Gastroesophageal sphincter (tissue), 3 donors: ENCODE measurements around the gene FGF3.

Source experiments
- CTCF ChIP-seq, 4 experiments: fragments of 200-600 bp in 2 of 4; fragments of 450-650 bp in 2 of 4; sonication (generic) in 1 of 4; IDR thresholded peaks; one replicate each; pipeline ENCODE4 v1.5.1; 2017 to 2019; ENCODE audit warnings: antibody characterized with exemption in 4 of 4, mild to moderate bottlenecking in 2 of 4, moderate library complexity in 2 of 4
- POLR2A ChIP-seq, 2 donors: fragments of 450-650 bp; IDR thresholded peaks; one replicate each; pipeline ENCODE4 v1.6.1; 2017; ENCODE audit warnings: antibody characterized with exemption in 2 of 2, mild to moderate bottlenecking in 2 of 2, moderate library complexity in 1 of 2
- POLR2AphosphoS5 ChIP-seq: sonication (generic); formaldehyde crosslinking; IDR thresholded peaks from one replicate; pipeline ENCODE4 v1.6.1; 2017; ENCODE audit warnings: antibody characterized with exemption

DNA sequence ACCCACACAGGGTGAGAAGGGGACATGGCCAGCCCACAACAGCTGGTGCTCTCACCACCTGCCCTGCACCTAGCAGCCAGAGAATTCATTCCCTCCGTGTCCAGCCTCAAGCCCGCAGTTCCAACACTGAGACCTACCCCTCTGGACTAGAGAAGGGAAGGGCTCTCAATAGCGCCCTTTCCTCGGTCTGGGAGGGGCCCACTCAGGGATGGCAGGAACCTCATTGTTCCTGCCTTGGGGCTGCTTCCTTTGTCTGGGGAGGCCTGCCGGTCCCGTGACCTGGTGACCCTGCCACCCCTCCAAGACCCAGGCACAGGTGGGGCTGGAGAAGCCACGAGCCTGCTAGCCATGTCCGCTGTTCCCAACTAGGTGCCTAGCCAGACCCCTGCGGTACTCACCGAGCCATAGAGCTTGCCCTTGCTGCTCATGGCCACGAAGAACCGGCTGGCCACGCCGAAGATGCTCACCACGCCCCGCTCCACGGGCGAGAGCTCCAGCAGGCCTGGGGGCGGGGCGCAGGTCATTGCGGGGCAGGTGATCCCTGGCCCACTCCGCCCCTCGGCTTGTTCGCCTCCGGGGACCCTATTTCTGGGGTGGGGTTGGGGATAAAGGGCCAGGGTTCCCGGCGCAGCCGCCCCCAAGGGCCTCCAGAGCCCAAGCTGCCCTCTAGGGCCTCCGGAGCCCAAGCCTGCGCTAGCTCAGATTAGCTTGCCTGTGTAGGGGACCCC, 45.4 kb downstream of the FGF3 start:
- TF ChIP-seq POLR2AphosphoS5, result no peak
- TF ChIP-seq CTCF (IDR thresholded peaks at IDR 0.05), result no peak
- no peak for TF ChIP-seq POLR2A (IDR thresholded peaks at IDR 0.05)
